GM21619 (cell line): Measurements from ENCODE around the gene TXNRD2.

ENCODE experiments used
- ATAC-seq: cut with Tn5 transposase; IDR thresholded peaks from one replicate; pipeline ENCODE4 v1.9.1; 2021; ENCODE audit not compliant: unreplicated experiment

TXNRD2 gene

DNA sequence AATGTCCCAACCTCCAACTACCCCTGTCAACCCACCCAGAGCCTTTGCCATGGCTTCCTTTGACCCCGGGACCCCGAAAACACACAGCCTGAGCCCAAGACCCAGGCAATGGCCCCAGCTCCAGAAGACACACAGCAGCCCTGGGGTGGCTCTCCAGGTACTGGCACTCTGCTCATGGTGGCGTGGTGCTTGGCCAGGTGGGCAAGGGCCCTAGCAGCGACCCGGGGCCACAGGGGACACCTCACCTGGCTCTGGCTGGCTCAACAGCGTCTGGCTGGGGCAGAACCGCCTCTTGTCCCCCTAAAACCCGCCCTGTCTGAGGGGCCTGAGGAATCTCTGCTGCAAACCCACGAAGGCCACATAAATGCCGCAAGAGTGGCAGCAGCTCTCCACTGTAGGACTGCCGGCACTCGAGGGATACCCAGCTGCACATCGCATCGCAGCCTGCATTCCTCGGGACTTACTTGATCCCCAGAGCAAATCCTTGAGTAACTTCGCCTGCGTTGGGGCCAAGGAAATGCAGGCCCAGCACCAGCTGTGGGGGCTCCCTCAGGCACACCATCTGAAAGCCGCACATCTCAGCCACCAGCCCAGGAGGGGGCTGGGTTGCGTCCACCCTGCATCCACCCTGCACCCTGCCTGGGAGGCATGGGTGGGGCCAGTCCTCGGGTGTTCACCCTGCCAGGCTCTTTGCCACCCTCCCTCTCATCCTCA lies 63.8 kb downstream of the TXNRD2 start:
- no peak for ATAC-seq

DNA sequence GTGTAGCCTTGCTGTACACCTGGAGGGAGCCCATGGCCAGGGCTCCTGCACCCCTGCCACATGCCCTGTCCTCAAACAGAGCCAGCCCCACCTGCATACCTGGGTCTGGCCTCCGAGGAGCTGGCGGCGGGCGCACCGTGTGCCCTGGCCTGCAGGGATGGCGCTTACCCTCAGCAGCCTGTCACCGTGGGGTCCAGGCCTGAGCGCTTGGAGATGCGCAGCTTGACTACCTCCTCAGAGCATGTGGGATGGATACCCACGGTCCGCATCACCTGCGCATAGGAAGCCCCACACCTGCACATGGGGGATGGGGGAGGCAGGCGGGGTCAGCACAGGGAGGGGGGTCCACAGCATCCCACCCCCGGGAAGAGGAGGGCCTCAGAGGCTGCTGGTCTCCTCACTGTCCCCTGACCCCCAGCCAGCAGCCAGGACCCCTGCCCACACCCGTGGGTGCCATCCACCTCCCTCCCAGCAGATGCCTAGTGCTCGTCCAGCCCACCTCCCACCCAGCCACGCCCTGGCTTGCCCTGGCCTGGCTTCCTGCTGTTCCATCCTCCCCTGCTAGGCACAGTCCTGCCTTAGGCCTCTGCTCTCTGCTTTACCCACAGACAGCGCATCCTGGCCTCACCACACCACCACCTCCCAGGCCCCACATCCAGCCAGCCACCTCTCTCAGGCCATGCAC lies 64.5 kb downstream of the TXNRD2 start:
- no peak for ATAC-seq

DNA sequence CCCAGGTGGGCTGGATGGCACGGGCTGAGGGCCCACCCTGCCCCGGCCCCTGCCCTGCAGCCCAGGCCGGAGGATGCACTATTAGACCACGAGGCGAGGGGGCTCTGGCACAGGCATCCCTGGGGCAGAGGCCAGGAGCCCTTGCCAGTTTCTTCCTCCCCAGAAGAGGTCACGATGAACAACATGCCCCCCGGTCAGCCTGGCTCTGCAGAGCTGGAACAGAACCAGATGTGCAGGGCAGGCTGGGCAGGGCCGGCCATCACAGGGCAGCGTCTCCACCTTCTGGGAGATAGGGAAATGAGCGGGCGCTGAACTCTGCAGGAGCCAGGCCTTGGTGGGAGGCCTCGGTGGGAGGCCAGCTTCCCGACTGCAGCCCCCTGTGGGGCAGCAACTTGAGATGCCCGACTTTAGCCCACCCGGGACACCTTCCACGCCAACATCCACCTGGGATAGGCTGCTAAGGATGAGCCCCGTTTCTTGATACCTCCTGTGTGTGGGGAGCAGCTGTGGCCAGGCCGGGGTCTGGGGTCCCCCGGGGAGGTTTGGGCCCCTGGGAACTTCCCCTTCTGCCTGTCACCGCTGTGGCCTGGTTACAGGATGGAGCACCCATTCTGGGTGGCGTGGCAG lies 65.2 kb downstream of the TXNRD2 start:
- no peak for ATAC-seq

DNA sequence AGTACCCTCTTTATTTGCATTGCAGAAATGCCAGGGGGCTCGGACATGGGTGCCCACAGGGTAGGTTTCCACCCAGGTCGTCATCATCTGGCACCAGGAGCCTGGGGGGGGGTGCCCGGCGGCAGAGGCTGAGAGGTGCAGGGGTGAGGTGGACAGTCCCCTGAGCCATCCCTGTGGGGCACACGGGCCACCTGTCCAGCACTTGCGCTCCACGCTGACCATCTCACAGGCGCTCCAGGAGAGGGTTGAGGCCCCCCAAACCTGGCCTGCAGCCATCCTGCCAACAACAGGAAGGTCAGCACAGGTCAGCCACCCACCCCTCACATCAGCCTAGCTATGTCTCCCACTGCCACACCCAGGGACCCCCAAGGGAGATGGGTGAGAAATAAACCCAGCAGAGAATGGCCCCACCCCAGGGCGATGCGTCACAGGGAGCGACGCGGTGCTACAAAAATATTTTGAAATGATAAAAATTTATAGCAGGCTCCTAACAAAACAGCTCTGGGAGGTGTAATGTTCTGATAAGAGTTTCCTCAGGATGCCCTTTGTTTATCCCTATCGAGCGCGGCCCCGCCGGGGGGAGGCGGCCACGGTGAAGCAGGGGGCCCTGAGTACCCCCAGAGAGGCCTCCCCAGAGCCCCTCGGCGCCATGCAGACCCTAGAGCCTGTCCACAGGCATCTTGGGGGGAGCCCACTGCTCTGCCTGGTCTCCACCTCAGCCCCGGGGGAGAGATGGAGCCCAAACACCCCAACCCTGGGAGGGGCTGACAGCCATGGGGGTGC lies 65.9 kb downstream of the TXNRD2 start:
- no peak for ATAC-seq

DNA sequence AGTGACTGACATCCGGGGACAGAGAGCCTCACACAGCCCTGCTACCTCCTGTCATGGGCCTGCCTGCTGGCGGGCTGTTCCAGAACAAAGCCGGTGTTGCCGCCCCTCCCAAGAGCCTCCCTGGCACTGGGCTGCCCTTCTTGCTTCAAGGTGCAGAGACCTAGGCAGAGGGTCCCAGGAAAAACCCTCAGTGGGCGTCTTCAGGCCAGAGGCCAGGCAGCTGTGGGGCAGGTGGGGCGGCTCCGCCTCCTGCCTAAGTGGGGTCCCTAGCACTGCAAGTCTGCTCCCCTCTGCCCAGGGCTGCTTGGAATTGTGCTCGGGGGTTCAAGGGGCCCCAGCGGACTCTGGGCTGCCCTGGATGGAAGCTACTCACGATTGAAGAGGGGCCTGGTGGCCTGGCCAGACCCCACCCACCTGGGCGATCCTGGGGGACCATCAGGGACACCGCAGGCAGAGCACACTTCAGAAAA lies 66.5 kb downstream of the TXNRD2 start:
- ATAC-seq = no peak

DNA sequence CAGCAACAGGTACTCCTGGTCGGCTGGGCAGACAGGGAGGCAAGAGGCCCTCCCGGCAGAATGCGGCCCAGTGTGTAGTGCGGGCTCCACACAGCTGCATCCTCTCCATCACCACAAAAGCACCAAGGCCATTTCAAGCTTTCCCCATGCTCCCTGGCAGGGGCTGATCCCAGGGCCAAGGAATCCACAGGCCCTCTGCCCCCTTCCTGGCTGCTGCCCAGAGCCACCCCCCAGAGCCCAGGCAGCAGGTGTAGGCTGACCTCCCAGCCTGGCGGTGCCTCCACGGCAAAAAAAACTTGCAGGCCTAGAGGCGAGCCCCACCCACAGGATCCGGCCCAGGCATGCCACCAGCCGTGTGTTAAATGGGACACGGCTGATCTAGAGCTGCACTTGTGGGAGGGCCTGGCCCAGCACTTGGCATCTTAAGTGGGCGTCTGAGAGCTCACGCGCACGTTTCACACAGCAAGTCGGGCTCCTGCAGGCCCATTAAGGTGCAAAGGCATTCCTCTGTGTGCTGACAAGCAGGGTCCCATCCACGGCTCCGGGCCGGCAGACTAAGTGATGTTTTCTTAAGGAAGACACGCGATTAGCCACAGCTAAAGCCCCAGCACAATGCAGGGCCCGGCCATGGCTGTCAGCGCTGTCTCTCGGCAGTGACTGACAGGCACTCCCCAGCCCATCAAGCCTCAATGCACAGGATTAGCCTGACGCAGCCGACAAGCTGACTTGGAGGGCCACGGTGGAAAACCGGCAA lies 67.1 kb downstream of the TXNRD2 start:
- no peak for ATAC-seq

DNA sequence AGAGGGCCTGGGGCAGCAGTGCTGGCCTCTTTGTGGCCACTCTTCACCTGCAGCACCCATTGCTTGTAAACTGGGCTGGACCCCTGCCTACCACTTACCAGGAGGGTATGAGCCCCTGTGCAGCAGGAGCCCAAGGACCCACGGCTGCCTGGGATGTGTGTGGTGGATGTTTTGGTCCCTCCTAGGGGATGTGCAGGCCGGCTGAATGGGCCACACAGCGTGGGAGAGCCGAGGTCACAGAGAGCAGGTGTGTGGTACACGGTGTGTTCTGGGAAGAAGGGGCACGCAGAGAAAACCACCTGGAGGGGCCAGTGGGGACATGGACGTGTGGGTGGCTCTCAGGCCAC lies 67.7 kb downstream of the TXNRD2 start:
- no peak for ATAC-seq

DNA sequence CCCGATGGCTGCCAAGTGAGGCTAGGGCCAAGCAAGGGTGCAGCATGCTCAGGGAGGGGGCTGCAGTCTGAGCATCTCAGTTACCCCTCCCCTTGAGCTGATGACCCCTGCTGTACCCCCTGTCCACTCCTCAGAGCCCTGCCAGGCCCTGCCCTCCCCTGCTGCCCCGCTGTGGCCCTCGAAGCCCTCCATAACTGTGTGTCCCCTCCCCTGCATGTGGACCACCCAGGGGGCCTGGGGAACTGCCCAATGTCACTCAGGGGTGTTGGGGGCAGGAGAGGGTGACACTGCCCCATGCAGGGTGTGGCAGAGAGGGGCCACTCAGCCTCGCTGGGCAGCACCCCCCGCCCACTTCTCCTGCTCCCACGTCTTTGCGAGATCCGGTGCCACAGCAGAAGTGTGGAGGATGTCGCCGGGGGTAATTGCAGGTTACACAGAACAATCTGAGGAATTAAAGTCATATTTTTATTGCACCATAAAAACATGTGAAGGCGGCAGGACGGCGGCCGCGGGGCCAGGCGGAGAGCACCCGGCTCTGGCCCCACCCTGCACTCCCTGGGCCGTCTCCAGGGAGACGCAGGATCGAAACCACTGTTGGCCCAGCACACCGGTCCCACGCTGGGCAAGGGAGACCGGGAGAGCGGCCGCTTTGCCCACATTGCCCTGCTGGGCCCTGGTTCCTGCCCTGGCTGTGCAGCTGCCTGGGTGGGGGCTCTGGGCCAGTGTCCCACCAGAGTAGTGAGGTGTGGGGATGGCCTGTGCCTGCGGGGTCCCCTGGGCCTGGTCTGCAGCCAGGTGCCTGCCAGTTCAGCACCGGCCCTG lies 68.3 kb downstream of the TXNRD2 start:
- no peak for ATAC-seq

DNA sequence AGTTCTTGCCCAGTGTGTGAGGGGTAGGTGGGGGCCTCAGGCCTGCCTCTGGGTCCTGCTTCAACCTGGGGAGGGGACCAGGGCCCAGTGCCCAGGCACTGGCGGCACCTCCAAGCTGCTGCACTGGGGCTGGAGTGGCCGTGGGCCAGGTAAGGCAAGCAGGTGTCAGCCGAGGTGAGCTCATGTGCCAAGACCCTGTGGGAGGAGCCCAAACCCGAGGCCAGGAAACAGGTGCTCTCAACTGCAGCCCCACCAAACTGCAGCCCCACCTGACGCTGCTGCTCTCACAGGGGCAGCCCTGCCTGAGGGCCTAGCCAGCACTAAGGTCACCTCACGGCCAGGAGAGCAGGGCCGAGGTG lies 68.9 kb downstream of the TXNRD2 start:
- ATAC-seq = no peak

DNA sequence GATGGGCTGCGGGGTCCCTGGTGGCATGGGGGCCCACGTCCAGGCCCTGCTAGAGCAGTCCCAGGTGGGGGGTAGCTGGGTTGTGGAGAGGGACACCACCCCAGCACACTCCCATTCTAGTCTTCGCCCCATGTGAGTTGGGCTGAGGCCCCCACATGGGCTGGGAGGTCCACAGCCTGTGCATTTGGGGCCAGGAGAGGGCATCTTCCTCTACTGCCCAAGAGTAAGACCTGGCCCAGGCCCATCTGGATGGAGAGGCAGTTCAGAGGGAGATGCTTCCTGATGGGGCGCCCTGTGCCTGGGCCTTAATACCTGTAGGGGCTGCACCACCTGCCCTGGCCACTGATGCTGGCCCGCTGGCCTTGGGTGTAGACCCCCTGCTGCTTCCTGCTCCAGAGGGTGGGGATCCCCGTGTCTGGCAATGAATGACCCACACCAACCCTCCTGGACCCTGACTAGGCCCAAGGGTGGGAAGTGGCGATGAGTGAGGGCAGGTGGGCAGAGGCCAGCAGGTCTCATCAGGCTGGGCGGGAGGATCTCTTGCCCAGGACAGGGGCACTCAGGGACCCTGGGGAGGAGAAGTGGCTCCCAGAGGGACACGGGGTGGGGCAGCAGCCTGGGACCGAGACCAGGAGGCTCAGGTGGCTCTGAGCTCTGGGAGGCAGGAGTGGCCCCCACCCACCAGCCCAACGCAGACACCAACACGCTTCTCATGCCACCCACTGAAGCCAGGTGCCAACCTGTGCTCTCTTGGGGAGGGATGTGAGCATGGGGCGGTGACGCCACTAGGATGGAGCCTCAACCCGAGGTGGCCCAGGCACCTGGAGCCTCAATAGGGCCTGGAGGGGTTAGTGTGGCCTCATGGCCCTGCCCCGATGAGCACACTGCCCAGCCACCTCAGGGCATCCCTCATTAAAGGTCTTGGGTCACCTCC lies 69.5 kb downstream of the TXNRD2 start:
- no peak for ATAC-seq

DNA sequence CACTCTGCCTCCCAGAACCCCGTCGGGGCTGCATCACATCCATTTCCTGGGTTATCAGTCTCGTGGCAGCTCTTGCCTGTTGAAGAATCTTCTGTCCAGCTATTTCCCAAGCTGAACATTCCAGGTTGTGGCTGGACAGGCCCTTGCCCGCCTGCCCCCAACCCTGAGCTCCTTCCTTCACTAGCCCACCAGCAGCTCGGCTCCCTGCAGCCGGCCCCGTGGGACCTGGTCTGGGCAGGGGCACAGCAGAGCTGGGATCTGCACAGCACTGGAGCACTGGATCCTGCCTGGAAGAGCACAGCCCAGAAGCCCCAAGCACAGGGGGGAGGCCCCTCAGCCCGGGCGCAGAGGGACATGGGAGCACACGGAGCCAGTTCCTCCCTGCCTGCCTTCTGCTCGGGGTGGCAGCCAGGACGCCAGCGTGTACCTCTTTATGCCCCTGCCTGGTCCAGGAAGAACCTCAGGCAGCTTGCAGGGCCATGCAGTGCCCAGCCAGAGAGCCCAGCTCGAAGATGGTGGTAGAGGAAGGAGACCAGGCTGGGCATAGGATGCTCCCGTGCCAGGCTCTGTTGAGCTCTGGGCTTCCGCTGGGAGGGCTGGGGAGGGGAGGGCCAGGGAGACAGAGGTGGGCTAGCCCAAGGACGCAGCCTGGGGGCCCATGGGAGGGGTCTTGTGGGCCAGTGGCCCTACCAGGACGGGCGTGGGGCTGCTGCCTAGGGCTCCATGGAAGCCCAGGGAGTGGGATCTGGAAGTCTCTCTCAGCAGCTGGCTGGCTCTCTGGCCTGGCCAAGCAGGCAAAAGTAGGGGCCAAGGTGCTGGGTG lies 70.4 kb downstream of the TXNRD2 start:
- no peak for ATAC-seq

DNA sequence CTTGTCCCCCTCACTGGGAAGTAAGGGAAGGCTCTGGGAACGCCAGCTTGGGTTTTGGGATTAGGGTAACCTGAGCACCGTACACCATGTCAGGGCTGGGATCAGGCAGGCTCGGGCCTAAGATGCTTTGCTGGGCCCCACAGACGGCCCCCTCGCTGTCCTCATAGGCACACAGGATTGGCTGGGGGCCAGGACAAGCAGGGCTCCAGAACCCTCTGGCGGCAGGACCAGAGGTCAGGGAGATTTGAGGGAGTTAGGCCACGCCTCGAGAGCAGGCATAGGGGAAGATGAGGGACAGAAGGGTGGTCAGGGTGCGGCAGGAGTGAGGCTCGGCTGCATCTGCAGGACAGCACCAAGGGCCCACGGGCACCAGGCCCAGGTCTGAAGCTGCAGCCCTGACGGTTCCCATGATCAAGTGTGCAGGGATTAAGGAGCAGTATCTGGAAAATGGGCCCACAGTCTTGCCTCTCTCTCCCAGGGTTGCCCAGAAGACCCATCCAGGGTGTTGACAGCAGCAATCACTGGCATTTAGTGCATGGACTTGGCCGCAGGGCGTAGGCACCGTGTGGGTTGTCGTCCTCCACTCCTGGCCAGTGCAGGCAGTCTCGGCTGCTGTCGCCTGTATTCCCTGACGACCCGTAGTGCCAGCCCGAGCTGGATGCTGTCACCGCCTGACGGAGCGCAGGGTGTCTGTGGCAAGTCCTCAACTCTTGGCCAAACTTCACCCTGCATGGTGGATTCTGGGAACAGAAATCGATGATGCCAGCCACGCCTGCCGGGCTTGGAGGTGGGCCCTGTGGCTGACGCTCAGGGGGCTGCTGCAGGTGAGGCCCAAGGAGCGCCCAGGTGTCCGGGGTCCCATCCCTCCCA lies 71.2 kb downstream of the TXNRD2 start:
- no peak for ATAC-seq

DNA sequence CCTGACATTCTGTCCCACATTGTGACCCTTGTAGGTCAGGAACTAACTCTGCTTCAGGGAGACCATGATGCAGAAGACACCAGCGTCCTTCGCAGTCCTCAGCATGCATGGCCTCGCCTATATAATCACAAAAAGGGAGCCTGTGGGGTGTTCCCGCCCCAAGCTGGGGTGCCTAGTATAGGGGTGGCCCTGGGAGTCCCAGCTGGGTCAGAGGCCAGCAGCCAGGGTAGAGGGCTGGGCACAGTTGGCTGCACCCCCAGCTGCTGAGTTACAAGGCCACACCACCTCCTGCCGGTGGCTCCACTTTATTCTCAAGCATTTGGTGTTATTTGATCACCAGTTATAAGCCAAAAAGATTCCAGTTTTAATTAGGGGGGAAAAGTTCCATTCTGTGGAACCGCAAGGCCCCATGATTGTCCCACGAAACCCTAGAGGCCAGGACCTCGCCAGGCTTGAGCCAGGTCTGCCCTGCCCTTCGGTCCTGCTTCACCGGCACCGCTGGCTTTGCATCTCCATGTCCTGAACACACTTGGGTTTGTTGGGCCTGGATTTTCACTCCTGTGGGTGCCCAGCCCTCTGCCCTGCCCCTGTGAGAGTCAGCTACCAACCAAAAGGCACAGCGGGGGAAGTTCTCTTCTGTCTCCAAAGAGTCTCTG lies 72.0 kb downstream of the TXNRD2 start:
- no peak for ATAC-seq

DNA sequence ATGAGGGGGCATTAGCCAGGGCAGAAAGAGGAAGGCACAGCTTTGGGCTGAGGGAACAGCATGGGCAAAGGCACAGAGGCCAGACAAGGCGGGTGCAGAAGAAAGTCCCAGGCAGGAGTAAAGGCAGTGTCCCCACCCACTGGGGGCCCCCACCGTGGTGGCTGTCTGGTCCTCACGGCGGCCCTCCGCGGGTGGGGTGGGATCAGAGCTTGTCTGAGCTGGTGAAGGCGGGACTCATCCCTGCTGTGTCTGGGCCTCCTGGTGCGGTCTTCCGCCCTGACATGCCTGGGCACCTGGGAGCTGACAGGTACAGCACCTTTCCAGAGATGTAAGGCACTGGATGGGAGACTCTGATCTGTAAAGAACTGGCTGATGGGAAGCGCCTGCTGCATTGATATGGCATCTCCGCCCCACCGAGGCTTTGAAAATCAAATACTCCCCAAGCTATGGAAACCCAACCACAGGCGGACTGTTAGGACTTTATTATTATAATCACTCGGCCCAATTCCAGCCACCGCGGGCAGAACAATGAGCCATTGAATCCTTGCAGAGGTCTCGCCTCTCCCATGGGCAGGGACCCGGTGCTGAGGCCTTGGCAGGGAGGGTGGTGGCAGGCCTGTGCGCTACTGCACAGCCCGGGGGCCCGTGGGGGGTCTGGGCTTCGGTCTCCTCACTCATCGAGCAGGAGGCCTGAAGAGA lies 72.7 kb downstream of the TXNRD2 start:
- no peak for ATAC-seq

DNA sequence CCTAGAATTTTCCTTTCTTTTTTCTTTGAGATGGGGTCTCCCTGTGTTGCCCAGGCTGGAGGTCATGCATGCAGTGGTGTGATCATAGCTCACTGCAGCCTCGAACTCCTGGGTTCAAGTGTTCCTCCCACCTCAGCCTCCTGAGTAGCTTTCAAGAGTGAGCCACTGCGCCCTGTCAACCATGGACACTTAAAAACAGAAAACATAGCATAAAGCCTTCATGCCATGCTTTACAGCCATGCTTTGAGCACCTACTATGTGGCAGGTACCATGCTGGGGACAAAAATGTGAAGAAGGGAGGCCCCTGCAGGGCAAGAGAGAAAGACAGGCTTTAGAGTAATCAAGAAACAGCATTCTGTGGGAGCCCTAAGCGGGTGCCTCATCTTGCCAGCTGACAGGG lies 73.3 kb downstream of the TXNRD2 start:
- ATAC-seq = no peak

DNA sequence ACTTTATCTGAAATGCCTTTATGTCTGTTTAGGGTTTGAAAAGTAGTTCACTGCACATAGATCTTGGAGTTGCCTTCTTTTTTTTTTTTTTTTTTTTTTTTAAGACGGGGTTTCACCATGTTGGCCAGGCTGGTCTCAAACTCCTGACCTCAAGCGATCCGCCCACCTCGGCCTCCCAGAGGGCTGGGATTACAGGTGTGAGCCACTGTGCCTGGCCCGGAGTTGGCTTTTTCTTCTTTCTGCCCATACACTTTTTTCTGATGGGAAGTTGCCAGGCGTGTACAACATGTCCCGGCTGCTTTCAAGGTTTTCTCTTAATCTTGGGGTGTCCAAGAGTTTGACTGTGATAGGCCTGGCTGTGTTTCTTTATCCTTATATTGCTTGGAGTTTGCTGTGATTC lies 74.0 kb downstream of the TXNRD2 start:
- no peak for ATAC-seq
